ENCODE data around the gene RAB7A. TPM values are rescaled to one million over a fixed set of nuclear protein-coding genes. Genes with fewer than 3 reads are reported as not detected.

The RAB7A gene
- total and polyA plus RNA-seq, 10 of the 15 experiments (the other 5 are each of a cell fraction or from before 2014, with no cell fraction given), result 40.3 to 212 (median 160) TPM

GRCh38 chr3:128680603-128681368 is 45.2 kb upstream of the RAB7A start (continued):
- TF ChIP-seq, protein P1, sequence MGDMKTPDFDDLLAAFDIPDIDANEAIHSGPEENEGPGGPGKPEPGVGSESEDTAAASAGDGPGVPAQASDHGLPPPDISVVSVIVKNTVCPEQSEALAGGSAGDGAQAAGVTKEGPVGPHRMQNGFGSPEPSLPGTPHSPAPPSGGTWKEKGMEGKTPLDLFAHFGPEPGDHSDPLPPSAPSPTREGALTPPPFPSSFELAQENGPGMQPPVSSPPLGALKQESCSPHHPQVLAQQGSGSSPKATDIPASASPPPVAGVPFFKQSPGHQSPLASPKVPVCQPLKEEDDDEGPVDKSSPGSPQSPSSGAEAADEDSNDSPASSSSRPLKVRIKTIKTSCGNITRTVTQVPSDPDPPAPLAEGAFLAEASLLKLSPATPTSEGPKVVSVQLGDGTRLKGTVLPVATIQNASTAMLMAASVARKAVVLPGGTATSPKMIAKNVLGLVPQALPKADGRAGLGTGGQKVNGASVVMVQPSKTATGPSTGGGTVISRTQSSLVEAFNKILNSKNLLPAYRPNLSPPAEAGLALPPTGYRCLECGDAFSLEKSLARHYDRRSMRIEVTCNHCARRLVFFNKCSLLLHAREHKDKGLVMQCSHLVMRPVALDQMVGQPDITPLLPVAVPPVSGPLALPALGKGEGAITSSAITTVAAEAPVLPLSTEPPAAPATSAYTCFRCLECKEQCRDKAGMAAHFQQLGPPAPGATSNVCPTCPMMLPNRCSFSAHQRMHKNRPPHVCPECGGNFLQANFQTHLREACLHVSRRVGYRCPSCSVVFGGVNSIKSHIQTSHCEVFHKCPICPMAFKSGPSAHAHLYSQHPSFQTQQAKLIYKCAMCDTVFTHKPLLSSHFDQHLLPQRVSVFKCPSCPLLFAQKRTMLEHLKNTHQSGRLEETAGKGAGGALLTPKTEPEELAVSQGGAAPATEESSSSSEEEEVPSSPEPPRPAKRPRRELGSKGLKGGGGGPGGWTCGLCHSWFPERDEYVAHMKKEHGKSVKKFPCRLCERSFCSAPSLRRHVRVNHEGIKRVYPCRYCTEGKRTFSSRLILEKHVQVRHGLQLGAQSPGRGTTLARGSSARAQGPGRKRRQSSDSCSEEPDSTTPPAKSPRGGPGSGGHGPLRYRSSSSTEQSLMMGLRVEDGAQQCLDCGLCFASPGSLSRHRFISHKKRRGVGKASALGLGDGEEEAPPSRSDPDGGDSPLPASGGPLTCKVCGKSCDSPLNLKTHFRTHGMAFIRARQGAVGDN (IDR thresholded peaks at IDR 0.05), result peak; percentile 82
- no peak for TF ChIP-seq TCF7 (IDR thresholded peaks at IDR 0.05; ENCODE audit: borderline replicate concordance)
- TF ChIP-seq RB1 (IDR thresholded peaks at IDR 0.05; ENCODE audit: borderline replicate concordance), result peak; percentile 89; the same call in 1 of the 2 replicates
- TF ChIP-seq CREM (IDR thresholded peaks at IDR 0.05; ENCODE audit: low read depth), result peak; percentile 98
- no peak; the same call in 1 of the 2 replicates for TF ChIP-seq USF2 (IDR thresholded peaks at IDR 0.05; ENCODE audit: borderline replicate concordance, low read depth, low read length)
- TF ChIP-seq, protein P2, sequence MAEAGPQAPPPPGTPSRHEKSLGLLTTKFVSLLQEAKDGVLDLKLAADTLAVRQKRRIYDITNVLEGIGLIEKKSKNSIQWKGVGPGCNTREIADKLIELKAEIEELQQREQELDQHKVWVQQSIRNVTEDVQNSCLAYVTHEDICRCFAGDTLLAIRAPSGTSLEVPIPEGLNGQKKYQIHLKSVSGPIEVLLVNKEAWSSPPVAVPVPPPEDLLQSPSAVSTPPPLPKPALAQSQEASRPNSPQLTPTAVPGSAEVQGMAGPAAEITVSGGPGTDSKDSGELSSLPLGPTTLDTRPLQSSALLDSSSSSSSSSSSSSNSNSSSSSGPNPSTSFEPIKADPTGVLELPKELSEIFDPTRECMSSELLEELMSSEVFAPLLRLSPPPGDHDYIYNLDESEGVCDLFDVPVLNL (IDR thresholded peaks at IDR 0.05; ENCODE audit: low read depth, low read length), result no peak; the same call in 1 of the 2 replicates
- TF ChIP-seq DPF2 (IDR thresholded peaks at IDR 0.05), result peak; percentile 80
- no peak for TF ChIP-seq HSF1 (IDR thresholded peaks at IDR 0.05; ENCODE audit: low read depth, low read length)
- TF ChIP-seq NKRF (conservative IDR thresholded peaks at IDR 0.05), result peak; percentile 39
- TF ChIP-seq CEBPB (IDR thresholded peaks at IDR 0.05; ENCODE audit: borderline replicate concordance in 1 of 2, low read depth in 2 of 2, low read length in 2 of 2), result no peak
- TF ChIP-seq MEF2A (IDR thresholded peaks at IDR 0.05; ENCODE audit: insufficient read depth, low read depth, low read length), result peak; percentile 59; the same call in 1 of the 2 replicates
- peak; percentile 61; the same call in 1 of the 2 replicates for TF ChIP-seq POLR2AphosphoS2 (IDR thresholded peaks at IDR 0.05; ENCODE audit: low read depth, low read length)
- TF ChIP-seq ZNF217 (IDR thresholded peaks at IDR 0.05), result no peak
- peak; percentile 84 for TF ChIP-seq SMC3 (IDR thresholded peaks at IDR 0.05; ENCODE audit: borderline replicate concordance, low read length)
- no peak for TF ChIP-seq MTA3 (IDR thresholded peaks at IDR 0.05; ENCODE audit: borderline replicate concordance, low read length)
- TF ChIP-seq ZNF622 (IDR thresholded peaks at IDR 0.05), result no peak
- no peak for TF ChIP-seq BCL3 (IDR thresholded peaks at IDR 0.05; ENCODE audit: borderline replicate concordance, insufficient read depth, low read depth, low read length, poor library complexity, severe bottlenecking)
- no peak for TF ChIP-seq ATF7 (IDR thresholded peaks at IDR 0.05; ENCODE audit: low read depth)

Data from GM12878 (cell line).